GM21390 (cell line): ENCODE data around the gene DNAH9.

Source experiments
- ATAC-seq: cut with Tn5 transposase; IDR thresholded peaks from one replicate; pipeline ENCODE4 v1.9.1; 2021; ENCODE audit not compliant: unreplicated experiment

DNAH9 gene

DNA sequence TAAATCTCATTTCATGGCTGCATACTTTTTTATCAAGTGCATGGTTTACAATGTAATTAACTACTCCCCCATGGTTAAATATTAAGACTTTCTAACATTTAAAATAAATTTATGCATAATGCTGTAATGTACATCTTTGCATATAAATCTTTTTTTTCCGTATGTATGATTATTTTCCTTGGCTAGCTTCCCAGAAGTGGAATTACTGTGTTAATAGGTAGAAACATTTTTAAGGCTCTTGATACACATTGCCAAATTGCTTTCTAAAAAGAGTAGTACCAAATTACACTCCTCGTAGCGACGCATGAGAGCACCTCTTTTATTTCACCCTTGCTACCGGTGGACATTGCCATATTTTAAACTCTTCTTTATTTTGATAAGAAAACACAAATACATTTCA is 141.1 kb downstream of the DNAH9 start:
- no peak for ATAC-seq

DNA sequence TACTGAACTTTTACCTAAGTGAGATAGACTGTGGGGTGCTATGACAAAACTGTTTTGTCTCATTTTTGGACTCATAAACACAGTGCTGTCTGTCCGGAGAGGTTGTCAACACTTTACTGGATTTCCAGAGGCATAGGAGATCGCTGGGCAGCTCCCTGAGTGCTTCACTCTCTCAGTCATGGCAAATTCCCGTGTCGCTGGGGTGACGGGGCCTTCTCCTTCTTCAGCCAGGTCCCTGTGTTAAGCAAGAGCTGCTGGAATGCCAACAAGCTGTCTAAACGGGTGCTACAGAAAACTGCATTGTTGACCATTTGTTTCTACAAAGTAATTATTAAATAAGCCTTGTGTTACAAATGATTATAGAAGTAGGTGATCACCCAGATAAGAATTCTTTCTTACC is 141.6 kb downstream of the DNAH9 start:
- no peak for ATAC-seq

DNA sequence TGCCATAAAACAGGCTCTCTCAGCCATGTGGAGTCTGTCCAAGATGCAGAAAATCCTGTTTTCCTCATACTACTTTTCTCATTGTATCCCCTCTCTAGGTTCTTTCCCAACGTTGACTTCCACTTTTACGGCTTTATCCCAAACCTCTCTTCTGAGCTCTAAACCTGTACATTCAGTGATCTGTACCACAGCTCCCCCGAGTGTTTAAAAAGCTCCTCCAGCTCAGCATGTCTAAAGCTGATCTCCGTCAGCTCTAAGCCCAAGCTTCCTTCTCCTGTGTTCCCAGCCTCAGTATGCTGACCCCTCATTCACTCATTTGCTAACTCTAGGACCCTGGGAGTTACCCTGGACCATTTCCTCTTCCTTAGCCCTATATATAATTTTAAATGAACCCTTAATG is 144.6 kb downstream of the DNAH9 start:
- no peak for ATAC-seq

- ATAC-seq = no peak
These were observed 146.4 kb downstream of the DNAH9 start for GRCh38 chr17:11744696-11745095.

DNA sequence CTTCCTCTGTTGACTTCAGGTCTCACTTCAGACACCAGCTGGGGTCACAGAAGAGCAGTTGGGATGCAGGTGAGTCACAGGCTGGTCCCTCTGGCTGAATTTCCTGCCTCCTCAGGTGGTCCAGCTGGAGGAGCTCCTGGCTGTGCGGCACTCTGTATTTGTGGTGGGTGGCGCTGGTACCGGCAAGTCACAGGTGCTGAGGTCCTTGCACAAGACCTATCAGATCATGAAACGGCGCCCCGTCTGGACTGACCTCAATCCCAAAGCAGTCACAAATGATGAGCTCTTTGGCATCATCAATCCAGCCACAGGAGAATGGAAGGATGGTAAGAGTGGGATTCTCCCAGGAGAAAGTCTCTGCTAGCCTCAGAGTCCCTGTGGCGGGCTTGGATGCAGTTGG is 149.2 kb downstream of the DNAH9 start:
- ATAC-seq = no peak

DNA sequence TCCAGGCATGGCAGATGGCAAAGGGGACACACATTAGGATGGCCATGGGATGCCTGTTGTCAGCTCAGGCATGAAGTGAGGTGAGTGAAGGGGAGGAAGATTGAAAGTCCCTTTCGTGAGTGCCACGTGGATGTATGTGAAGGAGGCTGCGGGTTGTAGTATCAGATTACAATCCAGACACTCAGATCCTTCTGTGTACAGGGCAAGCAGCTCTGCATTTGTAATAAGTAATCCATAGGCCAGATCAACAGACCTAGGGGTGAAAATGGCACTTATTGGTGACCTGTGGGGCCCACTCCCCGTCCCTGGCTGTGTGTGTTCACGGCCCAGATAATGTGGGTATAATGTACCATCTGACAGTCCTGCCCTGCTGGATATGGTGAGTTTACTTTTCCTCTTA is 159.5 kb downstream of the DNAH9 start:
- no peak for ATAC-seq

DNA sequence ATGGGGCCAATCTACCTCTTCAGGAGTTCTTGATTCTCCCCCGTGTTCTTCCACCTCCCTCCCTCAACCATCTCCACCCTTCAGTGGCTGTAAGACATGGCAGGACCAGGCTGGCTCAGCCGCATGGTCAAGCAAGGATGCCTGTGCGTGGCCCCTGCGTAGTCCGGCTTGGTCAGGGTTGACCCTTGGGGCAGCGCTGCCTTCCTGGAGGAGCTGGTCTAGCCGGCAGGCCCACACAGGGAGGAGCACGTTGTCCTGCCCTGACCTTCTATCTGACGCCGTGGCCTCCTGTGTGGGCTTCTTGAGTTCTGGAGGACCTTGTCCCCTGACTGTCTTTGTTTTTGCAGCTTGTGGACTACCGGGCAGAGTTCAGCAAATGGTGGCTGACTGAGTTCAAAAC is 169.8 kb downstream of the DNAH9 start:
- no peak for ATAC-seq

GRCh38 chr17:11768981-11769380 is 170.7 kb downstream of the DNAH9 start:
- no peak for ATAC-seq

GRCh38 chr17:11772031-11772430 is 173.8 kb downstream of the DNAH9 start:
- ATAC-seq = no peak

DNA sequence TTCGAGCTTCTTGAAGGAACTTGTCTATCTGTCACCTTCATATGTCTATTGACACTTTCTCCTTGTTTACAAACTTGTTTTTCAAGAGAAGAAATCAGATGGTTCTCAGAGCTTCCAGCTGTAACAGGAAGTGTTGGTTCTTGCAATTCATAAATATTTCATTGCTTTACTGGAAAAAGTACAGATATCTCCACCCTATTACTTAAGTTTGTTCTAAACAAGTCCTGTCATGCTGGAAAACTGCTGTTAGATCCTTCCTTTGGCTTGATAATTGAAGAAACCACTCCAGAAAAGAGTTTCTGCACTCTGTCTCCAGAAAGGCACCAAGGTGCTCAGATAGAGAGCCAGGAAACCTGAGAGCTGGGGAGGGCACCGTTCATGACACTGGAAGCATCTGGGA is 181.6 kb downstream of the DNAH9 start:
- no peak for ATAC-seq

DNA sequence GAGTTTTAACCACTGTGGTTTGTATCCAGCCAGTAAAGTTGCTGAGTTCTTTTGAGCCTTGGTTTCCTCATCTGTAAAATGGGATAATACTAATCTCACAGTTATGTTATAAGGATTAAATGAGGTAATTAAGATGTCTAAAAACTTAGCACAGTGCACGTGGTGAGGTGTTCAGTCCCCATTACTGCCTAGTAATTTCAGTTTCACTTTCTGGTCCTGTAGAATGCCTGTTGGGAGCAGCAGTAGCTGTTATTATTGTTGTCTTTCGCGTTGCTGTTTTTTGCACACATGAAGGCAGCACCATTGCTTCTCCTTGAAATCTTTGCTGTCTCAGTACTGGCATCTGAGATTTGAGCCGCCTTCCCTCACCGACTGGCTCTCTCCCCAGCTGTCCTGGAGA is 182.4 kb downstream of the DNAH9 start:
- no peak for ATAC-seq

DNA sequence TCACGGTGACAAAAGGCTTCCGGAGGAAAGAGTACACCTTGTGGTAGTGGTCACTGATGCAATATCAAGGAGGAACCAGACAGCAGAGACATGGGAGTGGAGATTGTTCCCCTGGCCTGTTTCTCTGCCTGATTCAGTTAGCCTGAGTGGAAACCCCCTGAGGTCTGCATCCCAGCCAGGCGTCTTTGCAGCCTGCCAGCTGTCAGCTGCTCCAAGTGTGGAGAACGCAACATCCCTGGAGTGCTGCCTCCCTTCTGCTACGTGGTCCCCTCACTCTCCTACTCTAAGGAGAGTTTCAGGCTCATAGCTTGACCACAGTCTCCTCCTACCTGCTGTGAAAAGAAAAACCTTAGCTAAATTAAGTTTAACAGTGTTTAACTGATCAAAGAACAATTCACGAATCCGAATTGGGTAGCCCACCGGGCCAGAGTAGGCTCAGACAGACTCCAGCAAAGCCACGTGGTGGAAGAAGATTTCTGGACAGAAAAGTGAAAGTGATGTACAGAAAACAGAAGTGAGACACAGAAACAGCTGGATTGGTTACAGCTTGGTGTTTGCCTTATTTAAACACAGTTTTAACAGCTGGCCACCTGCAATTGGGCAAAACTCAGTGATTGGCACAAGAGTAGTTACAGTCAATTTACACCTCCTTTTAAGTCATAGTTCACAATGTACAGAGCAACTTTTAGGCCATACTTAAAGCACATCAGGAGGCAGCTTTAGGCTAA is 188.6 kb downstream of the DNAH9 start:
- no peak for ATAC-seq

DNA sequence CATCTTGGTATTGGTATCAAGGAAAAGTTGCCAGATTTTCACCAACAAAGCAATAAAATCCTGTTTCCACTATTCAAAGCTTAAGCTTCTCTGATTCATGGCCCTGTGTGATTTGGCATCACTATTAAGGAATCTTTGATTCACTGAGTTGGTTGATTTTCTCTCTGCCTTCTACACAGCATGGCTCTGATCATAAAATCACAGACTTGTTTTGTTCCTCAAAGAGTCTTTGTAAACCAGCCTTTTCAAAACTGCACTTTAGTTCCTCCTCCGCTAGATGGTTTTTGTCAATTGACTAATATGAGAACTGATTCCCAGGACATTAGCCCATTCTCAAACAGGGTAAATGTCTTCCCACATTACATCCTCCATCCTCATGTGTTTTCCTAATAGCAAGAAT is 197.6 kb downstream of the DNAH9 start:
- ATAC-seq = no peak

DNA sequence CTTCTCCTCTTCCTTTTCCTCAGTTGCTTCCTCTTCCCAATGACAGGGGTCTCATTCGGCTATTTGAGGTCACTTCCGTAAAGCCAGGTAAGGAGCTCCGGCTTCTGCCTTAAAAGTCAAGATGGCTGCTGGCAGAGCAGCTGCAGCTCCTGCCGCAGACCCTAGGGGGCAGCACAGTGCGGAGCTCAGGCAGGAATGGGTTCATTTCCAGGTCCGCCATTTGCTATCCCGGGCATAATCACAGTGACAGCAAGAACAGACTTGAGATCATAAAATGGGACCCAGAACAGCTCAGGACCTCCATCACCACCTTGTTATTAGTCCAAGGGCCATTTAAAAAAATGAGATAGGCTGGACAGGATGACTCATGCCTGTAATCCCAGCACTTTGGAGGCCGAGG is 199.5 kb downstream of the DNAH9 start:
- ATAC-seq = no peak

- no peak for ATAC-seq
These were observed 205.1 kb downstream of the DNAH9 start for GRCh38 chr17:11803231-11803969.

- ATAC-seq = no peak
These were observed 206.9 kb downstream of the DNAH9 start for GRCh38 chr17:11805138-11805537.

- ATAC-seq = no peak
These were observed 207.7 kb downstream of the DNAH9 start for GRCh38 chr17:11805952-11806351.

GRCh38 chr17:11807606-11808005 is 209.3 kb downstream of the DNAH9 start:
- no peak for ATAC-seq

- no peak for ATAC-seq
These were observed 215.0 kb downstream of the DNAH9 start for GRCh38 chr17:11813278-11813677.

- ATAC-seq = no peak
These were observed 215.6 kb downstream of the DNAH9 start for GRCh38 chr17:11813871-11814270.

- no peak for ATAC-seq
These were observed 216.5 kb downstream of the DNAH9 start for GRCh38 chr17:11814655-11815262.

DNA sequence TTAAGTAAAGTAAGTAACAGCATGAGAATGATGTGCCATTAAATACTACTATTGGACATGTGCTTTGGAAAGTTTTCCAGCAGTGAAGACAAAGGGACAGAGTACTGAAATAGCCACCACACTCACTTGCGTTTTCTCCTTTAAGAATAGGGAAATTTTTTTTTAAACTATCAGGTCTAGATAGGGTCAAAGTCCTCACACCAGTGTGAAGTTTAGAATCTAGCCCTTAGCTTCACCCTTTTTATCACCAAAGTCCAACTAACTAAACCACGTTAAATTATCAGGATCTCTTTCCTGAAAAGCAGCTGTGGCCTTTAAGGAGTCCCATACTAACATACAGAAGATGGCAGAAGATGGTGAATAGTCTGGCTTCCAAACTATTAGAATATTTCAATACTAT is 218.1 kb downstream of the DNAH9 start:
- ATAC-seq = no peak
